GM23248 (cell line): ENCODE results near the gene EML1. TPM values are rescaled to one million over a fixed set of nuclear protein-coding genes. Genes with fewer than 3 reads are reported as not detected.

ENCODE experiments used
- DNase-seq: peaks from one replicate; pipeline ENCODE4 v3.0.0-alpha.2; 2015
- H2AFZ ChIP-seq: fragments of 200-600 bp; sonication (generic); 2 replicates; pipeline ENCODE4 v1.6.1; 2016; ENCODE audit warnings: antibody characterized with exemption
- H3F3A ChIP-seq: fragments of 200-600 bp; sonication (generic); 2 replicates; pipeline ENCODE4 v1.6.1; 2016; ENCODE audit warnings: mild to moderate bottlenecking, antibody characterized with exemption, mixed run types; ENCODE audit not compliant: insufficient read depth
- H3K27ac ChIP-seq: fragments of 200-600 bp; sonication (generic); 2 replicates; pipeline ENCODE4 v1.5.1; 2016; ENCODE audit warnings: mild to moderate bottlenecking
- H3K27me3 ChIP-seq: fragments of 200-600 bp; sonication (generic); replicated peaks from 2 replicates; pipeline ENCODE4 v1.6.1; 2016; ENCODE audit warnings: mild to moderate bottlenecking; ENCODE audit not compliant: insufficient read depth
- H3K36me3 ChIP-seq: fragments of 200-600 bp; sonication (generic); 2 replicates; pipeline ENCODE4 v1.6.1; 2016; ENCODE audit warnings: low read depth, mild to moderate bottlenecking
- H3K4me1 ChIP-seq: fragments of 200-600 bp; sonication (generic); 2 replicates; pipeline ENCODE4 v1.6.1; 2016; ENCODE audit warnings: mild to moderate bottlenecking; ENCODE audit not compliant: insufficient read depth
- H3K4me2 ChIP-seq: fragments of 200-600 bp; sonication (generic); one replicate; pipeline ENCODE4 v1.6.1; 2016; ENCODE audit warnings: mild to moderate bottlenecking; ENCODE audit not compliant: unreplicated experiment
- H3K4me3 ChIP-seq: fragments of 200-600 bp; sonication (generic); 2 replicates; pipeline ENCODE4 v1.5.1; 2016; ENCODE audit warnings: mild to moderate bottlenecking
- H3K79me2 ChIP-seq: fragments of 200-600 bp; sonication (generic); 2 replicates; pipeline ENCODE4 v1.6.1; 2016; ENCODE audit warnings: mild to moderate bottlenecking; ENCODE audit not compliant: insufficient read depth
- H3K9ac ChIP-seq: fragments of 200-600 bp; sonication (generic); 2 replicates; pipeline ENCODE4 v1.6.1; 2016; ENCODE audit warnings: mild to moderate bottlenecking
- H3K9me2 ChIP-seq: fragments of 200-600 bp; sonication (generic); 2 replicates; pipeline ENCODE4 v1.6.1; 2016; ENCODE audit warnings: mixed run types, mild to moderate bottlenecking, moderate library complexity; ENCODE audit not compliant: insufficient read depth
- H3K9me3 ChIP-seq: fragments of 200-600 bp; sonication (generic); one replicate; pipeline ENCODE4 v1.6.1; 2017; ENCODE audit warnings: low read depth
- H4K20me1 ChIP-seq: fragments of 200-600 bp; sonication (generic); 2 replicates; pipeline ENCODE4 v1.6.0; 2016; ENCODE audit not compliant: insufficient read depth
- EZH2 ChIP-seq: fragments of 200-600 bp; sonication (generic); IDR thresholded peaks from 2 replicates; pipeline ENCODE4 v1.6.1; 2018; ENCODE audit warnings: antibody characterized with exemption, mild to moderate bottlenecking; ENCODE audit not compliant: insufficient read depth, poor library complexity, severe bottlenecking
- EZH2phosphoT487 ChIP-seq: fragments of 200-600 bp; sonication (generic); IDR thresholded peaks from 2 replicates; pipeline ENCODE4 v1.6.1; 2018; ENCODE audit warnings: antibody characterized with exemption, moderate library complexity, mild to moderate bottlenecking, low read depth; ENCODE audit not compliant: insufficient read depth
- WGBS, 2 experiments: methylation state at CpG; one replicate each; pipeline ENCODE4 v1.1.6; 2015 to 2017; ENCODE audit warnings: low lambda C conversion rate in 2 of 2, low coverage in 1 of 2; ENCODE audit errors: missing lambda C conversion rate in 2 of 2; 5-methylcytosine and 5-hydroxymethylcytosine counted together
- in situ Hi-C: fragments of 300-500 bp; cut with MboI; formaldehyde crosslinking; loops from 2 replicates; pipeline ENCODE4 v1.15.0; 2020
- polyA plus RNA-seq: library from polyadenylated mRNA; unstranded; fragments of >200 nt; fragmentation: Nextera tagmentation; extraction: Ambion mirVana; gene quantifications from 2 replicates; pipeline ENCODE4 v1.2.1, GENCODE V29; 2016
- total RNA-seq: library from RNA; depleted of rRNA; stranded (reverse); fragments of >200 nt; shearing (Covaris generic); gene quantifications from 2 replicates; pipeline ENCODE4 v1.2.3, GENCODE V29; 2014

Gene EML1
- total and polyA plus RNA-seq, 2 experiments from 2014 or later: 14.8 to 17.9 TPM

GRCh38 chr14:99774556-99775307, 18.5 kb upstream of the EML1 start:
- peaks cover 16% of the 10 kb centered on the region for H3K4me1 ChIP-seq
- no peak overlapping the region for H3K27ac ChIP-seq
- in situ Hi-C loops: no loop called here
- no peaks in the 10 kb centered on the region for H3K9me3 ChIP-seq
- H3K9me2 ChIP-seq: no peaks in the 10 kb centered on the region
- H3K27me3 ChIP-seq: no peaks in the 10 kb centered on the region
- H3K36me3 ChIP-seq: no peaks in the 10 kb centered on the region
- H2AFZ ChIP-seq: no peak overlapping the region
- no peaks in the 10 kb centered on the region for H3K79me2 ChIP-seq
- DNase-seq: peak; percentile 55
- 59 to 60% methylated on average over 6 of the region's 6 CpGs for WGBS, 2 experiments
- H3K4me3 ChIP-seq: no peak overlapping the region
- no peak overlapping the region for H3K4me2 ChIP-seq
- no peaks in the 10 kb centered on the region for H4K20me1 ChIP-seq
- peaks cover 13% of the 10 kb centered on the region; the same call in 1 of the 2 replicates for H3F3A ChIP-seq
- no peak overlapping the region for H3K9ac ChIP-seq
- TF ChIP-seq EZH2 (no peak), EZH2phosphoT487 (no peak)

- Histone ChIP-seq H4K20me1 (no peaks in the 10 kb centered on the region), H3K27me3 (no peaks in the 10 kb centered on the region), H3F3A (peaks cover 18% of the 10 kb centered on the region; the same call in 1 of the 2 replicates), H3K4me1 (peaks cover 16% of the 10 kb centered on the region), H3K36me3 (no peaks in the 10 kb centered on the region), H3K9me3 (no peaks in the 10 kb centered on the region), H2AFZ (no peak overlapping the region), H3K27ac (no peak overlapping the region), H3K9ac (no peak overlapping the region), H3K4me2 (no peak overlapping the region), H3K9me2 (no peaks in the 10 kb centered on the region), H3K79me2 (no peaks in the 10 kb centered on the region), H3K4me3 (no peak overlapping the region)
- in situ Hi-C loops: no loop called here
- WGBS, 2 experiments: 84 to 85% methylated on average over 9 of the region's 9 CpGs
- TF ChIP-seq EZH2: no peak
- TF ChIP-seq EZH2phosphoT487: no peak
- no peak for DNase-seq
Observed at GRCh38 chr14:99775351-99775750, 17.9 kb upstream of the EML1 start.

- no peaks in the 10 kb centered on the region for H3K27me3 ChIP-seq
- H3K9ac ChIP-seq: no peak overlapping the region
- no peak overlapping the region for H2AFZ ChIP-seq
- no peaks in the 10 kb centered on the region for H3K79me2 ChIP-seq
- H3K4me3 ChIP-seq: no peak overlapping the region
- no peak for TF ChIP-seq EZH2phosphoT487
- no peak for TF ChIP-seq EZH2
- peaks cover 10% of the 10 kb centered on the region for H3K4me1 ChIP-seq
- no peaks in the 10 kb centered on the region for H3K9me2 ChIP-seq
- in situ Hi-C loops: no loop called here
- 84 to 89% methylated on average over 2 of the region's 2 CpGs for WGBS, 2 experiments
- H3F3A ChIP-seq: peaks cover 18% of the 10 kb centered on the region; the same call in 1 of the 2 replicates
- H3K27ac ChIP-seq: no peak overlapping the region
- no peaks in the 10 kb centered on the region for H3K9me3 ChIP-seq
- H4K20me1 ChIP-seq: no peaks in the 10 kb centered on the region
- H3K4me2 ChIP-seq: no peak overlapping the region
- H3K36me3 ChIP-seq: no peaks in the 10 kb centered on the region
- DNase-seq: no peak
Observed at GRCh38 chr14:99777951-99778350, 15.3 kb upstream of the EML1 start.

GRCh38 chr14:99779751-99780150, 13.5 kb upstream of the EML1 start:
- no peaks in the 10 kb centered on the region for H4K20me1 ChIP-seq
- H3K36me3 ChIP-seq: no peaks in the 10 kb centered on the region
- H2AFZ ChIP-seq: no peak overlapping the region
- H3K79me2 ChIP-seq: no peaks in the 10 kb centered on the region
- H3K4me1 ChIP-seq: 0 out of 2 replicates have a peak, but pooled peaks cover 4% of the 10 kb centered on the region
- in situ Hi-C loops: no loop called here
- WGBS, 2 experiments: 37 to 46% methylated on average over 1 of the region's 1 CpG
- H3K9me3 ChIP-seq: no peaks in the 10 kb centered on the region
- 0 out of 2 replicates have a peak overlapping the region, but pooled peaks have one; percentile 11 for H3K9ac ChIP-seq
- H3F3A ChIP-seq: peaks cover 13% of the 10 kb centered on the region; the same call in 1 of the 2 replicates
- H3K4me2 ChIP-seq: no peak overlapping the region
- H3K27me3 ChIP-seq: no peaks in the 10 kb centered on the region
- H3K27ac ChIP-seq: peak overlapping the region; percentile 77
- TF ChIP-seq EZH2: no peak
- no peak for TF ChIP-seq EZH2phosphoT487
- no peak overlapping the region for H3K4me3 ChIP-seq
- H3K9me2 ChIP-seq: no peaks in the 10 kb centered on the region
- DNase-seq: peak; percentile 84
